Astrocyte of the cerebellum (primary cell): ENCODE results near the gene SRA1.
"Not testable (repeated sequence)": the region's sequence is repeated elsewhere in the genome, so short reads cannot be mapped to it uniquely, and the experiment has no call there.

Experiments used
- DNase-seq: peaks from one replicate; pipeline ENCODE4 v3.0.0-alpha.2; 2011; ENCODE audit warnings: low read depth
- H3K4me3 ChIP-seq: 2 replicates; pipeline ENCODE4 v1.5.1; 2011; ENCODE audit warnings: mild to moderate bottlenecking, low read depth, low read length, moderate library complexity
- in situ Hi-C: cut with HindIII; loops from 2 replicates; pipeline ENCODE4 v1.10.0; 2017; ENCODE audit warnings: low sequenced_read_pairs
- TF ChIP-seq, protein P1 (sequence below): IDR thresholded peaks from 2 replicates; pipeline ENCODE4 v1.5.1; 2012; ENCODE audit warnings: low read length, low read depth, moderate library complexity, mild to moderate bottlenecking; ENCODE audit errors: missing control alignments

The SRA1 gene

DNA sequence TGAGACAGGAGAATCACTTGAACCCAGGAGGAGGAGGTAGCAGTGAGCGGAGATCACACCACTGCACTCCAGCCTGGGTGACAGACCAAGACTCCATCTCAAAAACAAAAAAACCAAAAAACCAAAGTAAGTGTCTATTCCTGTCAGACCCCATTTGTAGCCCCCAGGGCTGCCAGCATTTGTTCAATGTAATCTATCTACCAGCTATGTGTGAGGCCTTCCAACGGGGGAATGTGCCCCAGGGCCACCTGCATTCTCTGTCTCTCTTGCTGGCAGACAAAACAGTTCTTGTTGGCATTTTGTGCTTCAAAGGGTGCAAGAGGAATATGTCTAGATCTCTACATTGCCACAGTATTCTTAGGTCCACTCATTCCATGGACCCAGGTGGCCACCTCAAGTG lies 41.6 kb upstream of the SRA1 start:
- in situ Hi-C loops: no loop called here
- no peak overlapping the region for H3K4me3 ChIP-seq
- DNase-seq: no peak
- TF ChIP-seq, protein P1, sequence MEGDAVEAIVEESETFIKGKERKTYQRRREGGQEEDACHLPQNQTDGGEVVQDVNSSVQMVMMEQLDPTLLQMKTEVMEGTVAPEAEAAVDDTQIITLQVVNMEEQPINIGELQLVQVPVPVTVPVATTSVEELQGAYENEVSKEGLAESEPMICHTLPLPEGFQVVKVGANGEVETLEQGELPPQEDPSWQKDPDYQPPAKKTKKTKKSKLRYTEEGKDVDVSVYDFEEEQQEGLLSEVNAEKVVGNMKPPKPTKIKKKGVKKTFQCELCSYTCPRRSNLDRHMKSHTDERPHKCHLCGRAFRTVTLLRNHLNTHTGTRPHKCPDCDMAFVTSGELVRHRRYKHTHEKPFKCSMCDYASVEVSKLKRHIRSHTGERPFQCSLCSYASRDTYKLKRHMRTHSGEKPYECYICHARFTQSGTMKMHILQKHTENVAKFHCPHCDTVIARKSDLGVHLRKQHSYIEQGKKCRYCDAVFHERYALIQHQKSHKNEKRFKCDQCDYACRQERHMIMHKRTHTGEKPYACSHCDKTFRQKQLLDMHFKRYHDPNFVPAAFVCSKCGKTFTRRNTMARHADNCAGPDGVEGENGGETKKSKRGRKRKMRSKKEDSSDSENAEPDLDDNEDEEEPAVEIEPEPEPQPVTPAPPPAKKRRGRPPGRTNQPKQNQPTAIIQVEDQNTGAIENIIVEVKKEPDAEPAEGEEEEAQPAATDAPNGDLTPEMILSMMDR: no peak

DNA sequence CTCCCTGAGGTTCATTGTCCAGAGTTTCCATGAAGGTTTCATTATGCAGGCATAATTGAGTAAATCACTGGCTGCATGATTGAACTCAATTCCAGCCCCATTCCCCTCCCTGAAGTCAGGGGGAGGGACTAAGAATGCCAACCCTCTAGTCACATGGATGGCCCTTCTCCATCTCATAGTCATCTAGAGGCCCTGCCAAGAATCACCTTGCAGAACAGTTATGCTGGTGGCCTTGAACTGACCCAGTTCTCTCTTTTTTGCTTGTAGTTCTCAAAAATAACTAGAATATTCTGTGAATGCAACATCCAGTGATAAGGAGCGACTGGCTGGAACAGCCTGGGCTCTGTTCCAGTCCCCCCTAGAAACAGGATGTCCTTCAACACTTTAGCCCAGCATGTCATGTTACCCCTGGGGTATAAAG lies 39.1 kb upstream of the SRA1 start:
- H3K4me3 ChIP-seq: no peak overlapping the region
- DNase-seq: no peak
- in situ Hi-C loops: no loop called here
- TF ChIP-seq, protein P1: no peak

DNA sequence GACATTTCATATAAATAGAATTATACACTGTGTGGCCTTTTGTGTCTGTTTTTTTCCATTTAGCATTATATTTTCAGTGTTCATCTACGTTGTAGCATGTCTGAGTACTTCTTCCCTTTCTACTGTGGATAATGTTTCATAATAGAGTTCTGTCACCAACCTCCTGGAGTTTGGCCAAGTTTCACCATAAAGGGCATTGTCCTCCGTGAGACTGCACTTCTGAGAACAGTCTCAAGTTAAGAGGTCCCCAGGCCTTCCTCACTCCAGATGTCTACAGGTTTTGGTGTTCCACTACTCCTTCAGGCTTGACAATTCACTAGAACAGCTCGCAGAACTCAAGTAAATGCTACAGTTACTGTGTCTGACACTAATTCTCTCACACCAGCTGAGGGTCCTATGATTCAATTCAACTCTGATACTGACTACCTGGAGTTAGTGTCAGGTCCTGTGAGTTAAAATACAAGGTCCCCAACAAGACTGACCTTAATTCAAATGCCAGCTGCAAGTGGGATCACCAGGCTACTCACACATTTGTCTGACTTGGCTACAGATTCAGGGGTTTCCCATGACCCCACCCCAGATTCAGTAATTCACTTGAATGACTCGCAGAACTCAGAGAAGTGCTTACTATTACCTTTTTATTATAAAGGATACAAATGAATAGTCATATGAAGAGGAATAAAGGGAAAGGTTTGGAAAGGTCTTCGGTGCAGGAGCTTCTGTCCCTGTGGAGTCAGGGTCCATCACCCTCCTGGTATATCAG lies 38.4 kb upstream of the SRA1 start:
- H3K4me3 ChIP-seq: no peak overlapping the region
- no peak for DNase-seq
- in situ Hi-C loops: no loop called here
- TF ChIP-seq, protein P1: no peak

DNA sequence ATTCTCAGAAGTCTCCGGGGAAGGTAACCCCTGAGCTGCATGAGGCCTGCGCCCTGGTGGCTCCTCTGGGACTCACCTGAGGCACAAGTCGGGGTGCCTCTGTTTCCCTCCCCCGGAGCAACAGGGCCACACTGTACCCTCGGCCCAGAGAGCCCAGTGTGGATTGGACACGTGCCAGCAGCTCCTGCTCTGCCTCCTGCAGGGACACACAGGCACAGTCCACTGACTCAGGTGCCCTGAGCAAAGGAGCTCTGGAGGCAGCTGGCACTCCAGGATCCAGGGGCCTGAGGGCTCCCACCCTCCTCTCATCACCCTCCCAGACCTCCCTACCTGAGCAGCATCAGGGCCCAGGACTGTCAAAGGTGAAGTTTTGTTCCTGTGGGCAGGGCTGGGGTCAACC lies 36.9 kb upstream of the SRA1 start:
- in situ Hi-C loops: no loop called here
- TF ChIP-seq, protein P1: no peak
- no peak for DNase-seq
- no peak overlapping the region for H3K4me3 ChIP-seq

DNA sequence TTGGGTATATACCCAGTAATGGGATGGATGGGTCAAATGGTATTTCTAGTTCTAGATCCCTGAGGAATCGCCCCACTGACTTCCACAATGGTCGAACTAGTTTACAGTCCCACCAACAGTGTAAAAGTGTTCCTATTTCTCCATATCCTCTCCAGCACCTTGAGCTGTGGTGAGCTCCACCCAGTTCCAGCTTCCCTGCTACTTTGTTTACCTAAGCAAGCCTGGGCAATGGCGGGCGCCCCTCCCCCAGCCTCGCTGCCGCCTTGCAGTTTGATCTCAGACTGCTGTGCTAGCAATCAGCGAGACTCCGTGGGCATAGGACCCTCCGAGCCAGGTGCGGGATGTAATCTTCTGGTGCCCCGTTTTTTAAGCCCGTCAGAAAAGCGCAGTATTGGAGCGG lies 35.8 kb upstream of the SRA1 start:
- in situ Hi-C loops, H3K4me3 ChIP-seq: not testable (repeated sequence)

DNA sequence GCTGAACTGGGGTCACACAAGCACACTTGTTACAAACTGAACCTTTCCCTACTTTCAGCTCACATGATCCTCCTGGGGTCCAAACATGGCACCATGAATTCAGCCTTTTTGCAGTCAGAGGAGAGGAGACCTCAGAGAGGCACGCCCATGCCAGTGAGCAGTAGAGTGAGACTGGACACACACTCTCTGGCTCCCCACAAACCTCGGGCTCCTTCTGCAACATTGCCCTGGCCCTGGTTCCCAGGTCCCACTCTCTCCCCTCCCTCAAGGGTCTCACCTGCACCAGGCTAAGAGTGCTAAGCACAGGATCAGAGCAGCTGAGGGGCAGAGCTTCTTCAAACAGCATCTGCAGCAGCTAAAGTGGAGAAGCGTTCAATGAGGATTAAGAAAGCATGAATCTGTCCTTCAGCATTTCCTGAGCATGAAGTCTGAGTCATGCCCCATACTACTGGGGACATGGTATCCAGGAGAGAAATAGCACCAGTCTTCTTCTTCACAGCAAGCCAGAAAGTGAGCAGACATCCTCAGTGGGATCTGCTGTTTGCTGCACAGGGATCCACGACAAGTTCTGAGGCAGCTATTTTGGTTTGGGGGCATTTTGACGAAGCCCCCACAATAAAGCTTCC lies 34.6 kb upstream of the SRA1 start:
- in situ Hi-C loops: no loop called here
- TF ChIP-seq, protein P1: no peak
- H3K4me3 ChIP-seq: no peak overlapping the region
- DNase-seq: no peak

More for the DNA sequence above, 35.8 kb upstream of the SRA1 start:
- not testable (repeated sequence) for DNase-seq

DNA sequence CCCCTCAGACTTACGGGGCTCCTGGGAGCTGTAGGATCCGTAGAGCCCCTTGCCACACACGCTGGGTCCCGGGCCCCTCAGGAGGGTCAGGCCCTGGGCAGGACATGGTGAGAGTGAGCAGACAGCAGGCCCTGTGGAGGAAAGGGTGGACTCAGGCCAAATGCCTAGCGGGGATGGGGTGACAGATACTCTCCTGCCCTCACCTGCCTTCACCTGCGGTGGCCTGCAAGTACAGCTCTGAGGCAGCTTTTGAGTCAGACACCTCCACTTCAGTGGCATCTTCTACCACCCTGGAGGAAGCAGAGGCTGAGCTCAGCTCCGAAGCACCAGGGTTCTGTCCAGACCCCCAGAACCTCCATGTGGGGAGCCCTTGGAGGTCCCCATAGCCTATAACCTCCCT lies 33.6 kb upstream of the SRA1 start:
- TF ChIP-seq, protein P1: no peak
- no peak overlapping the region for H3K4me3 ChIP-seq
- in situ Hi-C loops: no loop called here
- no peak for DNase-seq
